Hepatic stellate cell (primary cell): ENCODE results near the gene TXNRD2.

Experiments used
- DNase-seq: peaks from one replicate; pipeline ENCODE4 v3.0.0; 2011; ENCODE audit warnings: low spot score

The TXNRD2 gene

DNA sequence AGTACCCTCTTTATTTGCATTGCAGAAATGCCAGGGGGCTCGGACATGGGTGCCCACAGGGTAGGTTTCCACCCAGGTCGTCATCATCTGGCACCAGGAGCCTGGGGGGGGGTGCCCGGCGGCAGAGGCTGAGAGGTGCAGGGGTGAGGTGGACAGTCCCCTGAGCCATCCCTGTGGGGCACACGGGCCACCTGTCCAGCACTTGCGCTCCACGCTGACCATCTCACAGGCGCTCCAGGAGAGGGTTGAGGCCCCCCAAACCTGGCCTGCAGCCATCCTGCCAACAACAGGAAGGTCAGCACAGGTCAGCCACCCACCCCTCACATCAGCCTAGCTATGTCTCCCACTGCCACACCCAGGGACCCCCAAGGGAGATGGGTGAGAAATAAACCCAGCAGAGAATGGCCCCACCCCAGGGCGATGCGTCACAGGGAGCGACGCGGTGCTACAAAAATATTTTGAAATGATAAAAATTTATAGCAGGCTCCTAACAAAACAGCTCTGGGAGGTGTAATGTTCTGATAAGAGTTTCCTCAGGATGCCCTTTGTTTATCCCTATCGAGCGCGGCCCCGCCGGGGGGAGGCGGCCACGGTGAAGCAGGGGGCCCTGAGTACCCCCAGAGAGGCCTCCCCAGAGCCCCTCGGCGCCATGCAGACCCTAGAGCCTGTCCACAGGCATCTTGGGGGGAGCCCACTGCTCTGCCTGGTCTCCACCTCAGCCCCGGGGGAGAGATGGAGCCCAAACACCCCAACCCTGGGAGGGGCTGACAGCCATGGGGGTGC, 65.9 kb downstream of the TXNRD2 start:
- DNase-seq: no peak

DNA sequence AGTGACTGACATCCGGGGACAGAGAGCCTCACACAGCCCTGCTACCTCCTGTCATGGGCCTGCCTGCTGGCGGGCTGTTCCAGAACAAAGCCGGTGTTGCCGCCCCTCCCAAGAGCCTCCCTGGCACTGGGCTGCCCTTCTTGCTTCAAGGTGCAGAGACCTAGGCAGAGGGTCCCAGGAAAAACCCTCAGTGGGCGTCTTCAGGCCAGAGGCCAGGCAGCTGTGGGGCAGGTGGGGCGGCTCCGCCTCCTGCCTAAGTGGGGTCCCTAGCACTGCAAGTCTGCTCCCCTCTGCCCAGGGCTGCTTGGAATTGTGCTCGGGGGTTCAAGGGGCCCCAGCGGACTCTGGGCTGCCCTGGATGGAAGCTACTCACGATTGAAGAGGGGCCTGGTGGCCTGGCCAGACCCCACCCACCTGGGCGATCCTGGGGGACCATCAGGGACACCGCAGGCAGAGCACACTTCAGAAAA, 66.5 kb downstream of the TXNRD2 start:
- DNase-seq: no peak

- DNase-seq: no peak
Measured at GRCh38 chr22:19874307-19875060, 67.1 kb downstream of the TXNRD2 start.

DNA sequence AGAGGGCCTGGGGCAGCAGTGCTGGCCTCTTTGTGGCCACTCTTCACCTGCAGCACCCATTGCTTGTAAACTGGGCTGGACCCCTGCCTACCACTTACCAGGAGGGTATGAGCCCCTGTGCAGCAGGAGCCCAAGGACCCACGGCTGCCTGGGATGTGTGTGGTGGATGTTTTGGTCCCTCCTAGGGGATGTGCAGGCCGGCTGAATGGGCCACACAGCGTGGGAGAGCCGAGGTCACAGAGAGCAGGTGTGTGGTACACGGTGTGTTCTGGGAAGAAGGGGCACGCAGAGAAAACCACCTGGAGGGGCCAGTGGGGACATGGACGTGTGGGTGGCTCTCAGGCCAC, 67.7 kb downstream of the TXNRD2 start:
- DNase-seq: no peak

GRCh38 chr22:19873138-19873959, 68.3 kb downstream of the TXNRD2 start:
- no peak for DNase-seq

- no peak for DNase-seq
Measured at GRCh38 chr22:19872779-19873137, 68.9 kb downstream of the TXNRD2 start.

- no peak for DNase-seq
Measured at GRCh38 chr22:19871845-19872778, 69.5 kb downstream of the TXNRD2 start.

DNA sequence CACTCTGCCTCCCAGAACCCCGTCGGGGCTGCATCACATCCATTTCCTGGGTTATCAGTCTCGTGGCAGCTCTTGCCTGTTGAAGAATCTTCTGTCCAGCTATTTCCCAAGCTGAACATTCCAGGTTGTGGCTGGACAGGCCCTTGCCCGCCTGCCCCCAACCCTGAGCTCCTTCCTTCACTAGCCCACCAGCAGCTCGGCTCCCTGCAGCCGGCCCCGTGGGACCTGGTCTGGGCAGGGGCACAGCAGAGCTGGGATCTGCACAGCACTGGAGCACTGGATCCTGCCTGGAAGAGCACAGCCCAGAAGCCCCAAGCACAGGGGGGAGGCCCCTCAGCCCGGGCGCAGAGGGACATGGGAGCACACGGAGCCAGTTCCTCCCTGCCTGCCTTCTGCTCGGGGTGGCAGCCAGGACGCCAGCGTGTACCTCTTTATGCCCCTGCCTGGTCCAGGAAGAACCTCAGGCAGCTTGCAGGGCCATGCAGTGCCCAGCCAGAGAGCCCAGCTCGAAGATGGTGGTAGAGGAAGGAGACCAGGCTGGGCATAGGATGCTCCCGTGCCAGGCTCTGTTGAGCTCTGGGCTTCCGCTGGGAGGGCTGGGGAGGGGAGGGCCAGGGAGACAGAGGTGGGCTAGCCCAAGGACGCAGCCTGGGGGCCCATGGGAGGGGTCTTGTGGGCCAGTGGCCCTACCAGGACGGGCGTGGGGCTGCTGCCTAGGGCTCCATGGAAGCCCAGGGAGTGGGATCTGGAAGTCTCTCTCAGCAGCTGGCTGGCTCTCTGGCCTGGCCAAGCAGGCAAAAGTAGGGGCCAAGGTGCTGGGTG, 70.4 kb downstream of the TXNRD2 start:
- no peak for DNase-seq

DNA sequence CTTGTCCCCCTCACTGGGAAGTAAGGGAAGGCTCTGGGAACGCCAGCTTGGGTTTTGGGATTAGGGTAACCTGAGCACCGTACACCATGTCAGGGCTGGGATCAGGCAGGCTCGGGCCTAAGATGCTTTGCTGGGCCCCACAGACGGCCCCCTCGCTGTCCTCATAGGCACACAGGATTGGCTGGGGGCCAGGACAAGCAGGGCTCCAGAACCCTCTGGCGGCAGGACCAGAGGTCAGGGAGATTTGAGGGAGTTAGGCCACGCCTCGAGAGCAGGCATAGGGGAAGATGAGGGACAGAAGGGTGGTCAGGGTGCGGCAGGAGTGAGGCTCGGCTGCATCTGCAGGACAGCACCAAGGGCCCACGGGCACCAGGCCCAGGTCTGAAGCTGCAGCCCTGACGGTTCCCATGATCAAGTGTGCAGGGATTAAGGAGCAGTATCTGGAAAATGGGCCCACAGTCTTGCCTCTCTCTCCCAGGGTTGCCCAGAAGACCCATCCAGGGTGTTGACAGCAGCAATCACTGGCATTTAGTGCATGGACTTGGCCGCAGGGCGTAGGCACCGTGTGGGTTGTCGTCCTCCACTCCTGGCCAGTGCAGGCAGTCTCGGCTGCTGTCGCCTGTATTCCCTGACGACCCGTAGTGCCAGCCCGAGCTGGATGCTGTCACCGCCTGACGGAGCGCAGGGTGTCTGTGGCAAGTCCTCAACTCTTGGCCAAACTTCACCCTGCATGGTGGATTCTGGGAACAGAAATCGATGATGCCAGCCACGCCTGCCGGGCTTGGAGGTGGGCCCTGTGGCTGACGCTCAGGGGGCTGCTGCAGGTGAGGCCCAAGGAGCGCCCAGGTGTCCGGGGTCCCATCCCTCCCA, 71.2 kb downstream of the TXNRD2 start:
- DNase-seq: no peak

DNA sequence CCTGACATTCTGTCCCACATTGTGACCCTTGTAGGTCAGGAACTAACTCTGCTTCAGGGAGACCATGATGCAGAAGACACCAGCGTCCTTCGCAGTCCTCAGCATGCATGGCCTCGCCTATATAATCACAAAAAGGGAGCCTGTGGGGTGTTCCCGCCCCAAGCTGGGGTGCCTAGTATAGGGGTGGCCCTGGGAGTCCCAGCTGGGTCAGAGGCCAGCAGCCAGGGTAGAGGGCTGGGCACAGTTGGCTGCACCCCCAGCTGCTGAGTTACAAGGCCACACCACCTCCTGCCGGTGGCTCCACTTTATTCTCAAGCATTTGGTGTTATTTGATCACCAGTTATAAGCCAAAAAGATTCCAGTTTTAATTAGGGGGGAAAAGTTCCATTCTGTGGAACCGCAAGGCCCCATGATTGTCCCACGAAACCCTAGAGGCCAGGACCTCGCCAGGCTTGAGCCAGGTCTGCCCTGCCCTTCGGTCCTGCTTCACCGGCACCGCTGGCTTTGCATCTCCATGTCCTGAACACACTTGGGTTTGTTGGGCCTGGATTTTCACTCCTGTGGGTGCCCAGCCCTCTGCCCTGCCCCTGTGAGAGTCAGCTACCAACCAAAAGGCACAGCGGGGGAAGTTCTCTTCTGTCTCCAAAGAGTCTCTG, 72.0 kb downstream of the TXNRD2 start:
- no peak for DNase-seq

DNA sequence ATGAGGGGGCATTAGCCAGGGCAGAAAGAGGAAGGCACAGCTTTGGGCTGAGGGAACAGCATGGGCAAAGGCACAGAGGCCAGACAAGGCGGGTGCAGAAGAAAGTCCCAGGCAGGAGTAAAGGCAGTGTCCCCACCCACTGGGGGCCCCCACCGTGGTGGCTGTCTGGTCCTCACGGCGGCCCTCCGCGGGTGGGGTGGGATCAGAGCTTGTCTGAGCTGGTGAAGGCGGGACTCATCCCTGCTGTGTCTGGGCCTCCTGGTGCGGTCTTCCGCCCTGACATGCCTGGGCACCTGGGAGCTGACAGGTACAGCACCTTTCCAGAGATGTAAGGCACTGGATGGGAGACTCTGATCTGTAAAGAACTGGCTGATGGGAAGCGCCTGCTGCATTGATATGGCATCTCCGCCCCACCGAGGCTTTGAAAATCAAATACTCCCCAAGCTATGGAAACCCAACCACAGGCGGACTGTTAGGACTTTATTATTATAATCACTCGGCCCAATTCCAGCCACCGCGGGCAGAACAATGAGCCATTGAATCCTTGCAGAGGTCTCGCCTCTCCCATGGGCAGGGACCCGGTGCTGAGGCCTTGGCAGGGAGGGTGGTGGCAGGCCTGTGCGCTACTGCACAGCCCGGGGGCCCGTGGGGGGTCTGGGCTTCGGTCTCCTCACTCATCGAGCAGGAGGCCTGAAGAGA, 72.7 kb downstream of the TXNRD2 start:
- no peak for DNase-seq

- no peak for DNase-seq
Measured at GRCh38 chr22:19868333-19868732, 73.3 kb downstream of the TXNRD2 start.

DNA sequence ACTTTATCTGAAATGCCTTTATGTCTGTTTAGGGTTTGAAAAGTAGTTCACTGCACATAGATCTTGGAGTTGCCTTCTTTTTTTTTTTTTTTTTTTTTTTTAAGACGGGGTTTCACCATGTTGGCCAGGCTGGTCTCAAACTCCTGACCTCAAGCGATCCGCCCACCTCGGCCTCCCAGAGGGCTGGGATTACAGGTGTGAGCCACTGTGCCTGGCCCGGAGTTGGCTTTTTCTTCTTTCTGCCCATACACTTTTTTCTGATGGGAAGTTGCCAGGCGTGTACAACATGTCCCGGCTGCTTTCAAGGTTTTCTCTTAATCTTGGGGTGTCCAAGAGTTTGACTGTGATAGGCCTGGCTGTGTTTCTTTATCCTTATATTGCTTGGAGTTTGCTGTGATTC, 74.0 kb downstream of the TXNRD2 start:
- no peak for DNase-seq

DNA sequence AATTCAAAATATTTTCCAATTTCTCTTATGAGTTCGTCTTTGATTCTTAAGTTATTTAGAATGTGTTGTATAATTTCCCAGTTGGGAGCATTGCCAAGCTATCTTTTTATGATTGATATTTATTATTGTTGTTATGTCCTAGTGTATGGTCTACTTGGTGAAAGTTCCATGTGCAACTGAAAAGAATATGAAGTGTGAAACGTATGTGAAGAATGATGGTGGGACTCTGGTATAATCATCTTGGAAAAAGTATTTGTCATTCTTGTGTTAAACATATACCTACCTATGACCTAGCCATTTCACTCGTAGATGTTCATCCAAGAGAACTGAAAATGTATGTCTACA, 75.0 kb downstream of the TXNRD2 start:
- DNase-seq: no peak

- DNase-seq: no peak
Measured at GRCh38 chr22:19865141-19865829, 76.3 kb downstream of the TXNRD2 start.

DNA sequence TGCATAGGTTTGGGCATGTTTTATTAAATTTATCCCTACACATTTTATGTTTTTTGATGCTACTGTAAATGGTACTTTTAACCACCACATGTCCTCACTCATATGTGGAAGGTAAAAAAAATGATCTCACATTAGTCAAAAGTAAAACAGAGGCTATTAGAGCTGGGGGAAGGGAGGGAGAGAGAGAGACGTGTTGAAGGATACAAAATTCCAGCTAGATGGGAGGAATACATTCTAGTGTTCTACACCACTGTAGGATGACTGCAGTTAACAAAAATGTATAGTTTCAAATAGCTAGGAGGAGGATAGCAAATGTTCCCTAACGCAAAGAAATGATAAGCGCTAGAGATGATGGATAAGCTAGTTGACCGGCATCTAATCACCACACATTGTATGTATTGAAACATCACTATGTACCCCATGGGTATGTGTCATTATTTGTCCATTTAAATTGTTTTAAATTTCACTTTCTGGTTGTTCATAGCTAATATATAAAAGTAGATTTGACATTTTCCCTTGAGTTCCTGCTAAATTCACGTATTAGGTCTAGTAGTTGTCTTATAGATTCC, 77.0 kb downstream of the TXNRD2 start:
- DNase-seq: no peak

- no peak for DNase-seq
Measured at GRCh38 chr22:19863571-19863970, 78.0 kb downstream of the TXNRD2 start.
